Upper lobe of right lung (tissue), 1 donor: ENCODE results near the gene ARHGAP6. TPM values are rescaled to one million over a fixed set of nuclear protein-coding genes. Genes with fewer than 3 reads are reported as not detected.
A peak's percentile ranks its signal among the peaks of the same experiment; 100 is the strongest.

Experiments used
- ATAC-seq: fragments of 200-7000 bp; cut with Tn5 transposase; one replicate; pipeline ENCODE4 v1.9.1; 2020; ENCODE audit warnings: mild to moderate bottlenecking, moderate library complexity
- DNase-seq: peaks from one replicate; pipeline ENCODE4 v3.0.0-alpha.2; 2020
- H3K27ac ChIP-seq: fragments of 200-600 bp; one replicate; pipeline ENCODE4 v1.8.0; 2022
- H3K27me3 ChIP-seq: fragments of 200-600 bp; one replicate; pipeline ENCODE4 v1.8.0; 2022; ENCODE audit warnings: mild to moderate bottlenecking
- H3K36me3 ChIP-seq: fragments of 200-600 bp; one replicate; pipeline ENCODE4 v1.8.0; 2022
- H3K4me1 ChIP-seq: fragments of 200-600 bp; one replicate; pipeline ENCODE4 v1.8.0; 2022
- H3K4me3 ChIP-seq: fragments of 200-600 bp; one replicate; pipeline ENCODE4 v1.8.0; 2022; ENCODE audit warnings: mild to moderate bottlenecking
- H3K9me3 ChIP-seq: fragments of 200-600 bp; one replicate; pipeline ENCODE4 v1.8.0; 2022
- CTCF ChIP-seq: fragments of 200-600 bp; IDR thresholded peaks from one replicate; pipeline ENCODE4 v1.8.0; 2022; ENCODE audit warnings: antibody characterized with exemption
- intact Hi-C: fragments of 100-400 bp; cut with DNase I; formaldehyde crosslinking; loops from one replicate; pipeline ENCODE4 v1.11.0; 2022
- total RNA-seq: library from RNA; stranded (reverse); fragmentation: NEBNext Ultra II Directional; extraction: Animal tissue kit (Norgen Biotek cat#: 25700); gene quantifications from one replicate; pipeline ENCODE4 v1.2.1, GENCODE V29; 2021
- donor health status: DM: no; HTN: yes; CAD: no; lungs with severe emphysema.

The ARHGAP6 gene
- total RNA-seq, 1 donor from 2014 or later: 17.1 TPM

DNA sequence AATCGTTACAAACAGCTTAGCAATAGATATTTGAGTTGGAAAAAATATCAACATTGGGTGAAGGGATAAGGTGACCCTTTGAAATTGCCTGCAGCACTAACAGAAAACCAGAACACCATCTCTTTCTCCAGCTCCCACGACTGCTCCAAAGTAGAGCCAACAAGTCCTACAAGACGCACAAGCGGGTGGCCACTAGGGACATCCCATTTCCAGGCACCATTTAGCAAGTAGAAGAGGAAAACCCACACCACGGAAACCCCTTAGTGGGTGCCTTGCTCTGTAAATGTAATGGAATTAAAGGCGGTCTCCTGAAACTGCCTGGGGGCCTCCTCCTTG, 1.9 kb downstream of the ARHGAP6 start:
- intact Hi-C loops: no loop called here
- ATAC-seq (no peak), DNase-seq (no peak)
- H3K27me3 ChIP-seq: no peaks in the 10 kb centered on the region
- no peaks in the 10 kb centered on the region for H3K9me3 ChIP-seq
- no peaks in the 10 kb centered on the region for H3K36me3 ChIP-seq
- no peak for TF ChIP-seq CTCF
- no peaks in the 10 kb centered on the region for H3K4me1 ChIP-seq
- H3K4me3 ChIP-seq: peak overlapping the region; percentile 46
- no peak overlapping the region for H3K27ac ChIP-seq

GRCh38 chrX:11655282-11656015, 10.3 kb downstream of the ARHGAP6 start:
- DNase-seq (no peak), ATAC-seq (no peak)
- no peaks in the 10 kb centered on the region for H3K27me3 ChIP-seq
- no peak overlapping the region for H3K4me3 ChIP-seq
- no peaks in the 10 kb centered on the region for H3K9me3 ChIP-seq
- H3K4me1 ChIP-seq: no peaks in the 10 kb centered on the region
- intact Hi-C loops: no loop called here
- no peak for TF ChIP-seq CTCF
- H3K36me3 ChIP-seq: no peaks in the 10 kb centered on the region
- no peak overlapping the region for H3K27ac ChIP-seq

- Histone ChIP-seq H3K4me3 (no peak overlapping the region), H3K27me3 (no peaks in the 10 kb centered on the region), H3K36me3 (no peaks in the 10 kb centered on the region), H3K4me1 (no peaks in the 10 kb centered on the region), H3K27ac (no peak overlapping the region), H3K9me3 (no peaks in the 10 kb centered on the region)
- ATAC-seq (no peak), DNase-seq (no peak)
- intact Hi-C loops: no loop called here
- no peak for TF ChIP-seq CTCF
Observed at GRCh38 chrX:11648705-11649519, 16.8 kb downstream of the ARHGAP6 start.

GRCh38 chrX:11647138-11647537, 18.6 kb downstream of the ARHGAP6 start:
- Histone ChIP-seq H3K27ac (no peak overlapping the region), H3K36me3 (no peaks in the 10 kb centered on the region), H3K9me3 (no peaks in the 10 kb centered on the region), H3K4me1 (no peaks in the 10 kb centered on the region), H3K27me3 (no peaks in the 10 kb centered on the region), H3K4me3 (no peak overlapping the region)
- ATAC-seq: no peak
- no peak for TF ChIP-seq CTCF
- intact Hi-C loops: no loop called here
- DNase-seq: no peak

GRCh38 chrX:11641349-11642065, 24.2 kb downstream of the ARHGAP6 start:
- DNase-seq (no peak), ATAC-seq (no peak)
- Histone ChIP-seq H3K4me1 (no peaks in the 10 kb centered on the region), H3K27ac (no peak overlapping the region), H3K36me3 (no peaks in the 10 kb centered on the region), H3K27me3 (no peaks in the 10 kb centered on the region), H3K4me3 (no peak overlapping the region), H3K9me3 (no peaks in the 10 kb centered on the region)
- intact Hi-C loops: no loop called here
- no peak for TF ChIP-seq CTCF
